ENCODE data around the gene SCYL1. TPM values are rescaled to one million over a fixed set of nuclear protein-coding genes. Genes with fewer than 3 reads are reported as not detected.

Gene SCYL1
- total and polyA plus RNA-seq, 4 donors, result 33.7 to 62.0 (median 52.6) TPM

GRCh38 chr11:65549096-65549495, 24.2 kb downstream of the SCYL1 start:
- DNase-seq (ENCODE audit: low spot score), result no peak
- Histone ChIP-seq H3K9ac (ENCODE audit: low read depth in 1 of 2, low read length in 2 of 2) (no peak overlapping the region), H3K4me1 (ENCODE audit: control insufficient read depth in 4 of 4, insufficient read depth in 4 of 4, low read length in 3 of 4) (peaks cover 4 to 50% (median 25%) of the 10 kb centered on the region in 4 donors), H3K4me3 (ENCODE audit: low read depth in 1 of 3, low read length in 3 of 3) (no peak overlapping the region), H3K27ac (ENCODE audit: low read depth in 1 of 2, low read length in 2 of 2) (no peak overlapping the region), H3K9me3 (ENCODE audit: control insufficient read depth in 4 of 4, low read length in 3 of 4) (no peaks in the 10 kb centered on the region), H3K36me3 (ENCODE audit: control insufficient read depth in 4 of 4, insufficient read depth in 3 of 4, low read depth in 1 of 4, low read length in 3 of 4) (peaks cover 0 to 8% (median 0%) of the 10 kb centered on the region in 4 donors), H3K27me3 (ENCODE audit: control insufficient read depth in 4 of 4, insufficient read depth in 4 of 4, low read length in 3 of 4) (no peaks in the 10 kb centered on the region)
- TF ChIP-seq HNF4G (IDR thresholded peaks at IDR 0.05) (no peak), FOXA2 (IDR thresholded peaks at IDR 0.05) (no peak), YY1 (IDR thresholded peaks at IDR 0.05) (no peak)
- WGBS, result 95% methylated on average over 3 of the region's 3 CpGs

GRCh38 chr11:65551572-65552387, 26.9 kb downstream of the SCYL1 start:
- H3K27me3 ChIP-seq (ENCODE audit: control insufficient read depth in 4 of 4, insufficient read depth in 4 of 4, low read length in 3 of 4), result no peaks in the 10 kb centered on the region
- peaks cover 0 to 7% (median 0%) of the 10 kb centered on the region in 4 donors for H3K36me3 ChIP-seq (ENCODE audit: control insufficient read depth in 4 of 4, insufficient read depth in 3 of 4, low read depth in 1 of 4, low read length in 3 of 4)
- DNase-seq (ENCODE audit: low spot score), result peak; percentile 81
- peaks cover 6 to 38% (median 14%) of the 10 kb centered on the region in 4 donors for H3K4me1 ChIP-seq (ENCODE audit: control insufficient read depth in 4 of 4, insufficient read depth in 4 of 4, low read length in 3 of 4)
- no peaks in the 10 kb centered on the region for H3K9me3 ChIP-seq (ENCODE audit: control insufficient read depth in 4 of 4, low read length in 3 of 4)
- TF ChIP-seq MAX (IDR thresholded peaks at IDR 0.05), result no peak
- TF ChIP-seq FOXA1 (IDR thresholded peaks at IDR 0.05), result peak; percentile 14
- peak; percentile 70 for TF ChIP-seq SP1 (IDR thresholded peaks at IDR 0.05)
- TF ChIP-seq ZBTB33 (IDR thresholded peaks at IDR 0.05), result no peak
- no peak for TF ChIP-seq TAF1 (conservative IDR thresholded peaks at IDR 0.05)
- peak; percentile 91 to 94 for TF ChIP-seq HNF4A (conservative IDR thresholded peaks at IDR 0.05)
- peak; percentile 48 for TF ChIP-seq CTCF (IDR thresholded peaks at IDR 0.05; ENCODE audit: low read depth, low read length, missing input control)
- peak in 1 of 2 donors; percentile 34 for TF ChIP-seq JUND (IDR thresholded peaks at IDR 0.05)
- no peak for TF ChIP-seq YY1 (IDR thresholded peaks at IDR 0.05)
- TF ChIP-seq REST (IDR thresholded peaks at IDR 0.05), result peak; percentile 30
- TF ChIP-seq RAD21 (IDR thresholded peaks at IDR 0.05), result peak in 1 of 2 donors; percentile 38
- peak; percentile 49 for TF ChIP-seq FOXA2 (IDR thresholded peaks at IDR 0.05)
- peak in 1 of 2 donors; percentile 46 for TF ChIP-seq GABPA (IDR thresholded peaks at IDR 0.05 in 1 of 2, conservative IDR thresholded peaks at IDR 0.05 in 1 of 2)
- peak; percentile 100 for TF ChIP-seq NR2F2 (IDR thresholded peaks at IDR 0.05)
- TF ChIP-seq ATF3 (IDR thresholded peaks at IDR 0.05), result no peak
- TF ChIP-seq RXRA (IDR thresholded peaks at IDR 0.05), result peak; percentile 98
- peak; percentile 73 for TF ChIP-seq HNF4G (IDR thresholded peaks at IDR 0.05)
- TF ChIP-seq EGR1 (IDR thresholded peaks at IDR 0.05; ENCODE audit: low read depth in 2 of 2), result no peak
- H3K27ac ChIP-seq (ENCODE audit: low read depth in 1 of 2, low read length in 2 of 2), result peak overlapping the region; percentile 82 to 91
- peak overlapping the region in 1 of 3 donors; percentile 3 for H3K4me3 ChIP-seq (ENCODE audit: low read depth in 1 of 3, low read length in 3 of 3)
- WGBS, result 52% methylated on average over 17 of the region's 17 CpGs
- no peak overlapping the region for H3K9ac ChIP-seq (ENCODE audit: low read depth in 1 of 2, low read length in 2 of 2)
